Measurements from ENCODE around the gene ZNF3.
"Not testable (repeated sequence)": the region's sequence is repeated elsewhere in the genome, so short reads cannot be mapped to it uniquely, and the experiment has no call there.

Gene ZNF3
- long read RNA-seq, transcript ZNF3-209 (5 exons, 574 nt) = minor isoform, 5 of 218 reads
- long read RNA-seq, transcript ZNF3-204 (4 exons, 595 nt) = minor isoform, 27 of 218 reads
- long read RNA-seq, transcript ZNF3-207 (5 exons, 2,718 nt) = minor isoform, 27 of 218 reads
- long read RNA-seq, transcript ZNF3-202 (6 exons, 2,799 nt) = major isoform, 96 of 218 reads
- long read RNA-seq, partial matches to known transcripts = 1 of 218 reads
- long read RNA-seq, other reads (novel, unspliced or antisense) = 53 of 218 reads

DNA sequence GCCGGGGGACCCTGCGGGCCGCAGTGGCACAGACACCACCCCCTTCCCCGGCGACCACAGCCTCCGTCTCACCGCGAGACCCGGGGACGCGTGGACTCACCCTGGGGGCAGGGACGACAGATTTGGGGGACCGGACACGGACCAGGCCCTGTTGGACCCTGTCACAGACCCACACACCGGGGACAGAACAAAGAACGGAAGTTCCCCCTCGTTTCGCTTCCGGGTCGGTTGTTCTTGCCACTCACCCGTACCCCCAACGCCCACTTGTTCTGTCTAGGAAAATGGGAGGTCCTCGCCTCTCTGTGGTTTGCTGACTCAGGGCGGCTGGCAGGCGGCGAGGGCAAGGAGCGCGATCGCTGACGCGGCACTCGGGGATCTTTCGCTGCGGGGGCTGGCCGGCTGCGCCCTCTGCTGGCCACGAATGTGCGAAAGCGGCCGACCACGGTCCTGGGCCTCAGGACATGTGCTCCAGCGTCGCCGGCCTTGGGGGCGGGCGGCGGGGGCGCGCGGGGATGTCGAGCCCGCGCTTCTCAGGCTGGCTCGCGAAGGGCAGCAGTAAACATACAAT, at the start of gene ZNF3:
Gene ZNF3 (minus strand): TSS at position 189 of the 568 bp plus-strand sequence. CDS start 4,366 bp downstream, outside the sequence.
- H3K27me3 ChIP-seq (ENCODE audit: insufficient read depth, poor library complexity, severe bottlenecking) = no peaks in the 10 kb centered on the region
- H3K4me3 ChIP-seq (replicated peaks; ENCODE audit: insufficient read depth, low read length) = peak within 1 kb of the TSS; percentile 98
- peak; percentile 99 for DNase-seq (ENCODE audit: low read depth in 1 of 2, low spot score in 1 of 2)
- TF ChIP-seq, protein P1, sequence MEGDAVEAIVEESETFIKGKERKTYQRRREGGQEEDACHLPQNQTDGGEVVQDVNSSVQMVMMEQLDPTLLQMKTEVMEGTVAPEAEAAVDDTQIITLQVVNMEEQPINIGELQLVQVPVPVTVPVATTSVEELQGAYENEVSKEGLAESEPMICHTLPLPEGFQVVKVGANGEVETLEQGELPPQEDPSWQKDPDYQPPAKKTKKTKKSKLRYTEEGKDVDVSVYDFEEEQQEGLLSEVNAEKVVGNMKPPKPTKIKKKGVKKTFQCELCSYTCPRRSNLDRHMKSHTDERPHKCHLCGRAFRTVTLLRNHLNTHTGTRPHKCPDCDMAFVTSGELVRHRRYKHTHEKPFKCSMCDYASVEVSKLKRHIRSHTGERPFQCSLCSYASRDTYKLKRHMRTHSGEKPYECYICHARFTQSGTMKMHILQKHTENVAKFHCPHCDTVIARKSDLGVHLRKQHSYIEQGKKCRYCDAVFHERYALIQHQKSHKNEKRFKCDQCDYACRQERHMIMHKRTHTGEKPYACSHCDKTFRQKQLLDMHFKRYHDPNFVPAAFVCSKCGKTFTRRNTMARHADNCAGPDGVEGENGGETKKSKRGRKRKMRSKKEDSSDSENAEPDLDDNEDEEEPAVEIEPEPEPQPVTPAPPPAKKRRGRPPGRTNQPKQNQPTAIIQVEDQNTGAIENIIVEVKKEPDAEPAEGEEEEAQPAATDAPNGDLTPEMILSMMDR (IDR thresholded peaks at IDR 0.05; ENCODE audit: insufficient read depth, low read length) = peak; percentile 70
- TF ChIP-seq GABPA (IDR thresholded peaks at IDR 0.05; ENCODE audit: low read depth) = peak; percentile 99
- TF ChIP-seq, protein P2, sequence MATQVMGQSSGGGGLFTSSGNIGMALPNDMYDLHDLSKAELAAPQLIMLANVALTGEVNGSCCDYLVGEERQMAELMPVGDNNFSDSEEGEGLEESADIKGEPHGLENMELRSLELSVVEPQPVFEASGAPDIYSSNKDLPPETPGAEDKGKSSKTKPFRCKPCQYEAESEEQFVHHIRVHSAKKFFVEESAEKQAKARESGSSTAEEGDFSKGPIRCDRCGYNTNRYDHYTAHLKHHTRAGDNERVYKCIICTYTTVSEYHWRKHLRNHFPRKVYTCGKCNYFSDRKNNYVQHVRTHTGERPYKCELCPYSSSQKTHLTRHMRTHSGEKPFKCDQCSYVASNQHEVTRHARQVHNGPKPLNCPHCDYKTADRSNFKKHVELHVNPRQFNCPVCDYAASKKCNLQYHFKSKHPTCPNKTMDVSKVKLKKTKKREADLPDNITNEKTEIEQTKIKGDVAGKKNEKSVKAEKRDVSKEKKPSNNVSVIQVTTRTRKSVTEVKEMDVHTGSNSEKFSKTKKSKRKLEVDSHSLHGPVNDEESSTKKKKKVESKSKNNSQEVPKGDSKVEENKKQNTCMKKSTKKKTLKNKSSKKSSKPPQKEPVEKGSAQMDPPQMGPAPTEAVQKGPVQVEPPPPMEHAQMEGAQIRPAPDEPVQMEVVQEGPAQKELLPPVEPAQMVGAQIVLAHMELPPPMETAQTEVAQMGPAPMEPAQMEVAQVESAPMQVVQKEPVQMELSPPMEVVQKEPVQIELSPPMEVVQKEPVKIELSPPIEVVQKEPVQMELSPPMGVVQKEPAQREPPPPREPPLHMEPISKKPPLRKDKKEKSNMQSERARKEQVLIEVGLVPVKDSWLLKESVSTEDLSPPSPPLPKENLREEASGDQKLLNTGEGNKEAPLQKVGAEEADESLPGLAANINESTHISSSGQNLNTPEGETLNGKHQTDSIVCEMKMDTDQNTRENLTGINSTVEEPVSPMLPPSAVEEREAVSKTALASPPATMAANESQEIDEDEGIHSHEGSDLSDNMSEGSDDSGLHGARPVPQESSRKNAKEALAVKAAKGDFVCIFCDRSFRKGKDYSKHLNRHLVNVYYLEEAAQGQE (IDR thresholded peaks at IDR 0.05; ENCODE audit: insufficient replicate concordance, low read depth) = peak; percentile 11
- TF ChIP-seq SPI1 (IDR thresholded peaks at IDR 0.05; ENCODE audit: borderline replicate concordance, low read depth) = peak; percentile 24; the same call in 1 of the 2 replicates
- peak; percentile 66 for TF ChIP-seq POLR2AphosphoS5 (IDR thresholded peaks at IDR 0.05; ENCODE audit: low read depth)
- H3K27ac ChIP-seq (replicated peaks) = peak within 1 kb of the TSS; percentile 88

DNA sequence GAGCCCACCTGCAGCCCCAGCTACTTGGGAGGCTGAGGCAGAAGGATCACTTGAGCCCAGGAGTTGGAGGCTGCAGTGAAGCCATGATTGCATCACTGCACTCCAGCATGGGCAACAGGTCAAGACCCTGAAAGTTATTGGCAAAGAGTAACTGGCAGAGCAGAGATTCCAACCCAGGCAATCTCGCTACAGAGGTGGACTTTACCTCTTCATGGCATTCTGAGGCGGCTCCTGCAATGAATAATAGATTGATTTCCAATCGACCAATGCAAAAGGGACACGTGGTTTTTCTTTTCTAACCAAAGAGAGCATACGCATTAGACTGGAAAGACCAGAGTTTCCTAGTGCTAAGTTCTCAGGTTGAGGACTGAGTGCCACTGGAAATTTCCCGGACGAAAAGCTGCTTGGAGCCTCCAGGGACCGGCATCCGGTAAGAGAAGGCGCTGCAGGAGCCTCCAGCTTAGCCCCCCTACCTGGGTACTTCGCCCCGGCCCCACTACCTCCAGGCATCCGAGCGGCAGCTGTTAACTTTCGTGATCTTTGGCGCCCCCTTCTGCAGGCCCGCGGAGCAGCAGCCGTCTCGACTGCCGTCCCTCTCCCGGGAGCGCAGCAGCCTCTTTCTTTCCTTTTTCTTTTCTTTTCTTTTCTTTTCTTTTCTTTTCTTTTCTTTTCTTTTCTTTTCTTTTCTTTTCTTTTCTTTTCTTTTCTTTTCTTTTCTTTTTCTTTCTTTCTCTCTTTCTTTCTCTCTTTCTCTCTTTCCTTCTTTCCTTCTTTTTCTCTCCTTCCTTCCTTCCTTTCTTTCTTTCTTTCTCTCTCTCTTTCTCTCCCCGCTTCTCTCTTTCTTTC, 49.3 kb upstream of the ZNF3 start:
- Histone ChIP-seq H3K4me3 (replicated peaks; ENCODE audit: insufficient read depth, low read length) (no peak overlapping the region), H3K27ac (replicated peaks) (no peak overlapping the region), H3K27me3 (ENCODE audit: insufficient read depth, poor library complexity, severe bottlenecking) (no peaks in the 10 kb centered on the region)
- DNase-seq (ENCODE audit: low read depth in 1 of 2, low spot score in 1 of 2) = peak in 1 of 2 experiments; percentile 76
- TF ChIP-seq, protein P1 (IDR thresholded peaks at IDR 0.05; ENCODE audit: insufficient read depth, low read length) = peak; percentile 56
- no peak for TF ChIP-seq SPI1 (IDR thresholded peaks at IDR 0.05; ENCODE audit: borderline replicate concordance, low read depth)

DNA sequence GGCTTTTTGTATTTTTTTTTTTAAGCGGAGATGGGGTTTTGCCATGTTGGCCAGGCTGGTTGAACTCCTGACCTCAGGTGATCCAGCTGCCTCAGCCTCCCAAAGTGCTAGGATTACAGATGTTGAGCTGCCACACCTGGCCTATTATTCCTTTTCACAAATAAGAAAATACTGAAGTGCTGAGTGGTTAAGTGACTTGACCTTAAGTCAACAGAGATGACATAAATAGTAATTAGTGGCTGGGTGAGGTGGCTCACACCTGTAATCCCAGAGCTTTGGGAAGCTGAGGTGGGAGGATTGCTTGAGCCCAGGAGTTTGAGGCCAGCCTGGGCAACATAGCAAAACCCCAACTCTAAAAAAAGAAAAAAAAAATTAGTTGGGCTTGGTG, 48.7 kb upstream of the ZNF3 start:
- not testable (repeated sequence) for H3K27me3 ChIP-seq (ENCODE audit: insufficient read depth, poor library complexity, severe bottlenecking); DNase-seq (ENCODE audit: low read depth in 1 of 2, low spot score in 1 of 2); H3K4me3 ChIP-seq (replicated peaks; ENCODE audit: insufficient read depth, low read length); H3K27ac ChIP-seq (replicated peaks)

DNA sequence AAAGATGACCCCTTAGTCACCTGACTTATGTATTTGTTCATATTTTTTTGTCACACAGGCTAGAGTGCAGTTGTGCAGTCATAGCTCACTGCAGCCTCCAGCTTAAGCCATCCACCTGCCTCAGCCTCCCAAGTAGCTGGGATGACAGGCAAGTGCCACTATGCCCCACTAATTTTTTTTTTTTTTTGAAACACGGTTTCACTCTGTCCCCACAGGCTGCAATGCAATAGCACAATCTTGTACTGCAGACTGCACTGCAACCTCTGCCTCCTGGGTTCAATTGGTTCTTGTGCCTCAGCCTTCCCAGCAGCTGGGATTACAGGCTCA, 47.1 kb upstream of the ZNF3 start:
- Histone ChIP-seq H3K27ac (replicated peaks) (no peak overlapping the region), H3K4me3 (replicated peaks; ENCODE audit: insufficient read depth, low read length) (no peak overlapping the region)
- no peak for DNase-seq (ENCODE audit: low read depth in 1 of 2, low spot score in 1 of 2)

More for the DNA sequence above, 47.1 kb upstream of the ZNF3 start:
- TF ChIP-seq GABPA (IDR thresholded peaks at IDR 0.05; ENCODE audit: low read depth) (no peak), POLR2AphosphoS5 (IDR thresholded peaks at IDR 0.05; ENCODE audit: low read depth) (no peak), SPI1 (IDR thresholded peaks at IDR 0.05; ENCODE audit: borderline replicate concordance, low read depth) (no peak)
- TF ChIP-seq, protein P2 (IDR thresholded peaks at IDR 0.05; ENCODE audit: insufficient replicate concordance, low read depth) = no peak
- TF ChIP-seq, protein P1 (IDR thresholded peaks at IDR 0.05; ENCODE audit: insufficient read depth, low read length) = no peak
- H3K27me3 ChIP-seq (ENCODE audit: insufficient read depth, poor library complexity, severe bottlenecking) = no peaks in the 10 kb centered on the region
